GM23248 (cell line): Measurements from ENCODE around the gene MITF.

Experiments used
- EZH2 ChIP-seq: fragments of 200-600 bp; sonication (generic); IDR thresholded peaks from 2 replicates; pipeline ENCODE4 v1.6.1; 2018; ENCODE audit warnings: antibody characterized with exemption, mild to moderate bottlenecking; ENCODE audit not compliant: insufficient read depth, poor library complexity, severe bottlenecking
- EZH2phosphoT487 ChIP-seq: fragments of 200-600 bp; sonication (generic); IDR thresholded peaks from 2 replicates; pipeline ENCODE4 v1.6.1; 2018; ENCODE audit warnings: antibody characterized with exemption, moderate library complexity, mild to moderate bottlenecking, low read depth; ENCODE audit not compliant: insufficient read depth

DNA sequence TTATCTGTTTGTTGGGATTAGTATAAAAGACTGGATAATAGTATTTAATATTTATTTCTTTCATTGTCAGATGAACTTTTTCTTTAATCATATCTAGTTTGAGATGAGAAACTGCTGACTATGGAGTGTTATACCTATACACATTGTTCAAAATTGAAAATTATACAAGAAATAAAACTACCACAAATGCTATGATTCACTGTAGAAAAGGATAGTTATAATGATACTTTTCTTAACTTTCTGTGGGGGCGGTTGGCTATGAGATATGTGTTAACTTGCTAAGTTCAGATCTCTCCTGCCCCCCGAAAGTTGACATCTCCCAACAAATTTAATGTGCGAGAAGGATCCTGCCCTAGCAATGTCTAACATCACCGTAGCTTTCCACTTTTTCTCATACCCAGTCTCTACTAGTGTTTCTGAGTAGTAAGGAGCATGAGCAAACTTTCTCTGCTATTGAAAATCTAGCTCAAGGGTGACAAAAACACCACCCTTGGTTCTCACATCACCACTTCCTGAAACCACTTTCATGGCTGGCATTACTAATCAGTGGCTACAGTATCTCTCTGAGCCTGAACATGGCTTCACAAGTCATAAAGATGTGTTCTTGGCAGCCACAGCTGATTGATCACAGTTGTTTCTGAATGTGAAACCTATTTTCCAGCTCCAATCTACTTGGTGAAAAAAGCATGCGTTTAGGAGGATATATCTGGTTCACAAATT lies 244.4 kb downstream of the MITF start:
- TF ChIP-seq EZH2phosphoT487 (no peak), EZH2 (no peak)
